Naive B cell (primary cell): Measurements from ENCODE around the gene STX19. TPM values are rescaled to one million over a fixed set of nuclear protein-coding genes. Genes with fewer than 3 reads are reported as not detected.
"Not testable (repeated sequence)": the region's sequence is repeated elsewhere in the genome, so short reads cannot be mapped to it uniquely, and the experiment has no call there.

ENCODE experiments used
- ATAC-seq, 2 donors: fragments of 150-1000 bp; cut with Tn5 transposase; 2 replicates each; pipeline ENCODE4 v1.10.0; 2021; ENCODE audit warnings: low read depth in 2 of 2, mild to moderate bottlenecking in 2 of 2, moderate library complexity in 2 of 2
- DNase-seq: peaks from one replicate; pipeline ENCODE4 v3.0.0; 2022
- H3K27ac Mint-ChIP-seq, 6 donors: one replicate each; pipeline ENCODE4 v1.8.0; 2020 to 2022; ENCODE audit warnings: mild to moderate bottlenecking in 6 of 6, mixed read lengths in 6 of 6, moderate library complexity in 5 of 6, inconsistent platforms in 2 of 6
- H3K27me3 Mint-ChIP-seq, 3 donors: one replicate each; pipeline ENCODE4 v1.8.0; 2021 to 2022; ENCODE audit warnings: mixed read lengths in 3 of 3, mild to moderate bottlenecking in 1 of 3
- H3K36me3 Mint-ChIP-seq, 2 donors: one replicate each; pipeline ENCODE4 v1.8.0; 2020 to 2022; ENCODE audit warnings: mixed read lengths in 2 of 2, inconsistent platforms in 1 of 2, mild to moderate bottlenecking in 1 of 2
- H3K4me1 Mint-ChIP-seq, 3 donors: one replicate each; pipeline ENCODE4 v1.8.0; 2020 to 2022; ENCODE audit warnings: mixed read lengths in 3 of 3, inconsistent platforms in 1 of 3, mild to moderate bottlenecking in 1 of 3, moderate library complexity in 1 of 3
- H3K4me3 Mint-ChIP-seq, 8 donors: one replicate each; pipeline ENCODE4 v1.8.0; 2020 to 2022; ENCODE audit warnings: mild to moderate bottlenecking in 8 of 8, mixed read lengths in 8 of 8, moderate library complexity in 8 of 8, inconsistent platforms in 2 of 8
- H3K9me3 Mint-ChIP-seq, 7 donors: one replicate each; pipeline ENCODE4 v1.8.0; 2020 to 2022; ENCODE audit warnings: mixed read lengths in 7 of 7, mild to moderate bottlenecking in 5 of 7, inconsistent platforms in 2 of 7, moderate library complexity in 1 of 7
- polyA plus RNA-seq, 6 donors: library from polyadenylated mRNA; unstranded; fragments of 300-500 nt; fragmentation: Illumina TruSeq; gene quantifications; one replicate each; pipeline ENCODE4 v1.2.3, GENCODE V29; 2021; ENCODE audit warnings: low read depth in 6 of 6

STX19 gene
- polyA plus RNA-seq, 6 donors from 2014 or later, result not detected

GRCh38 chr3:93983408-93983807, 45.0 kb downstream of the STX19 start:
- peaks cover 11 to 19% (median 12%) of the 10 kb centered on the region in 3 donors for H3K4me1 Mint-ChIP-seq
- no peaks in the 10 kb centered on the region for H3K36me3 Mint-ChIP-seq
- peak overlapping the region in 1 of 8 donors; percentile 21 for H3K4me3 Mint-ChIP-seq
- H3K27ac Mint-ChIP-seq, result no peak overlapping the region
- H3K27me3 Mint-ChIP-seq, result no peaks in the 10 kb centered on the region
- ATAC-seq (no peak), DNase-seq (no peak)
- no peaks in the 10 kb centered on the region for H3K9me3 Mint-ChIP-seq

- H3K36me3 Mint-ChIP-seq, result no peaks in the 10 kb centered on the region
- H3K27me3 Mint-ChIP-seq, result no peaks in the 10 kb centered on the region
- H3K9me3 Mint-ChIP-seq, result no peaks in the 10 kb centered on the region
- DNase-seq (no peak), ATAC-seq (no peak)
- peak overlapping the region in 4 of 8 donors; percentile 46 to 97 (median 68) for H3K4me3 Mint-ChIP-seq
- H3K4me1 Mint-ChIP-seq, result peaks cover 11 to 19% (median 12%) of the 10 kb centered on the region in 3 donors
- H3K27ac Mint-ChIP-seq, result peak overlapping the region in 2 of 6 donors; percentile 74 to 92
These were observed 46.7 kb downstream of the STX19 start for GRCh38 chr3:93981649-93982048.

- H3K9me3 Mint-ChIP-seq, result no peaks in the 10 kb centered on the region
- peak; percentile 96 to 99 for ATAC-seq
- H3K4me3 Mint-ChIP-seq, result peak within 1 kb of the TSS; percentile 75 to 97 (median 90)
- no peaks in the 10 kb centered on the region for H3K36me3 Mint-ChIP-seq
- peak within 1 kb of the TSS; percentile 92 to 97 (median 95) for H3K27ac Mint-ChIP-seq
- H3K27me3 Mint-ChIP-seq, result peaks cover 4 to 7% (median 6%) of the 10 kb centered on the region in 3 donors
- peaks cover 7 to 19% (median 12%) of the 10 kb centered on the region in 3 donors for H3K4me1 Mint-ChIP-seq
- DNase-seq, result peak; percentile 93
These were observed 48.3 kb downstream of the STX19 start, which contains the start of gene ARL13B for GRCh38 chr3:93979850-93980676. TSS of gene ARL13B (plus strand) at chr3:93980155. CDS start at chr3:93980424, 269 bp downstream.

- Mint-ChIP-seq H3K27me3 (peaks cover 17 to 19% (median 17%) of the 10 kb centered on the region in 3 donors), H3K27ac (peak within 1 kb of the TSS in 3 of 6 donors; percentile 12 to 67 (median 47)), H3K36me3 (no peaks in the 10 kb centered on the region), H3K4me1 (peaks cover 12 to 15% (median 14%) of the 10 kb centered on the region in 3 donors), H3K9me3 (no peaks in the 10 kb centered on the region), H3K4me3 (peak within 1 kb of the TSS; percentile 68 to 93 (median 84))
- peak; percentile 46 for DNase-seq
- ATAC-seq, result peak; percentile 90 to 94
These were observed 55.0 kb downstream of the STX19 start, which contains the start of gene PROS1 for GRCh38 chr3:93973131-93974126. TSS of gene PROS1 (minus strand) at chr3:93973896. CDS start at chr3:93973749, 147 bp downstream.

- Mint-ChIP-seq H3K27me3 (peaks cover 11 to 22% (median 11%) of the 10 kb centered on the region in 3 donors), H3K36me3 (no peaks in the 10 kb centered on the region)
These were observed 58.4 kb downstream of the STX19 start for GRCh38 chr3:93969997-93970396.

GRCh38 chr3:93969443-93969842, 59.0 kb downstream of the STX19 start:
- Mint-ChIP-seq H3K9me3 (peaks cover 0 to 7% (median 0%) of the 10 kb centered on the region in 7 donors), H3K36me3 (no peaks in the 10 kb centered on the region), H3K4me3 (no peak overlapping the region), H3K4me1 (peaks cover 12 to 15% (median 14%) of the 10 kb centered on the region in 3 donors), H3K27ac (no peak overlapping the region), H3K27me3 (peaks cover 10 to 22% (median 11%) of the 10 kb centered on the region in 3 donors)
- DNase-seq (no peak), ATAC-seq (no peak)

More at GRCh38 chr3:93969997-93970396, 58.4 kb downstream of the STX19 start:
- Mint-ChIP-seq H3K4me3 (no peak overlapping the region), H3K9me3 (peaks cover 0 to 3% (median 0%) of the 10 kb centered on the region in 7 donors), H3K27ac (no peak overlapping the region), H3K4me1 (peaks cover 12 to 15% (median 14%) of the 10 kb centered on the region in 3 donors)
- DNase-seq (no peak), ATAC-seq (no peak)

GRCh38 chr3:93965106-93965505, 63.3 kb downstream of the STX19 start:
- H3K9me3 Mint-ChIP-seq, ATAC-seq, DNase-seq, H3K27ac Mint-ChIP-seq, H3K36me3 Mint-ChIP-seq, H3K4me1 Mint-ChIP-seq, H3K4me3 Mint-ChIP-seq: not testable (repeated sequence)
- peaks cover 0 to 14% (median 5%) of the 10 kb centered on the region in 3 donors for H3K27me3 Mint-ChIP-seq

Other genes starting within 250 kb of the STX19 start
- gene PROS1, start 54.7 kb downstream of the STX19 start, polyA plus RNA-seq, result under 1 TPM in 4 of 6 donors, not detected in 2; 0.31 to 0.68 (median 0.43) TPM
- gene ARL13B, start 48.4 kb downstream of the STX19 start, polyA plus RNA-seq, result 10 to 100 TPM in 2 of 6 donors, 1 to 10 TPM in 4; 4.4 to 13.8 (median 7.4) TPM
- 1 to 10 TPM; 1.8 to 4.6 (median 3.1) TPM for gene DHFR2, start 34.3 kb upstream of the STX19 start, polyA plus RNA-seq
- gene NSUN3, start 34.5 kb upstream of the STX19 start, polyA plus RNA-seq, result 10 to 100 TPM; 12.0 to 17.9 (median 14.9) TPM